Activated CD8-positive, alpha-beta memory T cell treated with anti-CD3 and anti-CD28 coated beads for 4 hours (primary cell): Measurements from ENCODE around the gene RUFY1.
"Not testable (repeated sequence)": the region's sequence is repeated elsewhere in the genome, so short reads cannot be mapped to it uniquely, and the experiment has no call there.

Experiments used
- DNase-seq, 2 donors: peaks; one replicate each; pipeline ENCODE4 v3.0.0-alpha.2; 2020; ENCODE audit warnings: low read depth in 2 of 2

Gene RUFY1

GRCh38 chr5:179621551-179622214 lies 71.3 kb downstream of the RUFY1 start:
- DNase-seq: no peak

DNA sequence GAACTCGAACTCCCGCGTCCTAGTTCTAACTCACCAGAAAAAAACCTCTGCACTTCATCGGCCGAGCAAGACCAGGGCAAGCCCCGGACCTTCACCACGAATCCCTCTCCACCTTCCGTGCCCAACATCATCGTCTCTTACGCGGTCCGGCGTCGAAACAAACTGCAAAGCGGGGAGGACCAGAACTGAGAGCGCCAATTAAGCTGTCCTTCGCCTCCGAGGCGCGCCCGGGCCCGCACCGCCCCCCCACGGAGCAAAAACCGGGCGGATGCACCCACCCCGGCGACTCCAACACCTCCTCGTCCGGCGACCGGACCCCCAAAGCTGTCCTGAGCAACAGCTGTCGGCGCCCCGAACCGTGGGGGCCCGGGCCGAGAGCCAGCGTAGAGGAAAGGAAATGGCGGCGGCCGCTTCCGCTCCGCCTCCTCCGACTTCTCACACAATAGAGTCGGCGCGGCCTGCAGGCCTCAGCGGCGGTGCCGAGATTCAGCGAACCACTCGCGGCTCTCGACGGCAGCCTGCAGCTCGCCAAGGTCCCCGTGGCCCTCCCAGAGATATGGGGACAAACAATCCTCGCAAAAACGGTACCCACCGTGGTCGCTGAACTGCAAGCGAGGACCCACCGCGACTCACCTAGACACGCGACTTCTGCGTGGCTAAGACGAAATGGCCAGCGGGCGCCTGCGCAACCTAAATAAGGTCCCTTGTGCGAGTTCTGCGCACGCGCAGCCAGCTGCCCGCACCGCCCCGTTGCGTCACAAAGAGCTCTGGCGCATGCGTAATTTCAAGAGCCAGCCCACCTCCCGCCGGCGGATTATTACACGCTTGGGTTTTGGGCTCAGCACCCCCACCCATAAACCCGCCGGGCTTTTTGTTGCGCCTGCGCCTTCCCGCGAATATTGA lies 72.9 kb downstream of the RUFY1 start, which contains the start of gene HNRNPH1:
Gene HNRNPH1 (minus strand): TSS at position 669 of the 903 bp plus-strand sequence. CDS start 538 bp downstream, at position 131.
- peak; percentile 97 to 99 for DNase-seq

DNA sequence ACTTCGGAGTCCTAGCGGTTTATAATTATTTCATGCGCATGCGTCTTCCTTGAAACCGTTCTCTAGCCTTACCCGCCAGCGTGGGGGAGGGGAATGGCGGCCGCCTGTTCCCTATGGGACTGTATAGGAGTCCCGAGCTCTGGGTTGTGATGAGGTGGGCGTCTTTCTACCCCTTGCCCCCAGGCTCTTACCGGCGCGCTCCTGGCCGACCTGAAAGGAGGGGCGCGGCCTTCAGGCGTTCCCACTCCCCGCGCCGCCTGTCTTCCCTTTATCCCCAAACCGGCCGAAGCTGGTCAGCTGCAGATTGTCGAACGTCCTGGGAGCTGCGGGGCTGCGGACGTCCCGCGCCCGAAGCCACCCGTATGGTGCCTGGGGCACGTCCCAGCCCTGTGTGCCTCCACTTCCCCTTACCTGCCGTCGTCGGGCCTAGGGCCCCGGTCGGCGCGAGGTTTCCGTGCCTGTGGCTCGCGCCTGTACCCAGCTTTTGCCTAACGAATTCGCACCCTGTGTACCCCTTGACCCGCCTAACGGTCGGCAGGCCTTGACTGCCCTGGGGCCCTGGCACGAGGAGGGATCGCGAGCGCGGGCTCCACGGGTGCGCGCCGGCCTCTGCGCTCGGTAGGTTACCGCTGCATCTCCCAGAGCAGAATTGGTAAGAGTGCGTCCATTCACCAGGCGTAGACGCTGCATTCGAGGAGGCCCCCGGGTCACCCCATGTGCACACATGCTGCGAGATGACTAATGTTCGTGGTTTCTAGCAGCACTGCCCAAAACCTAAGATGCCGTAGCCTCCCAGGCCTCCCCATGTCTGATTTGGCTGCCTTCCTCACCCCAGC lies 73.8 kb downstream of the RUFY1 start:
- DNase-seq: peak; percentile 19 to 20

GRCh38 chr5:179624841-179625271 lies 74.5 kb downstream of the RUFY1 start:
- DNase-seq: no peak

DNA sequence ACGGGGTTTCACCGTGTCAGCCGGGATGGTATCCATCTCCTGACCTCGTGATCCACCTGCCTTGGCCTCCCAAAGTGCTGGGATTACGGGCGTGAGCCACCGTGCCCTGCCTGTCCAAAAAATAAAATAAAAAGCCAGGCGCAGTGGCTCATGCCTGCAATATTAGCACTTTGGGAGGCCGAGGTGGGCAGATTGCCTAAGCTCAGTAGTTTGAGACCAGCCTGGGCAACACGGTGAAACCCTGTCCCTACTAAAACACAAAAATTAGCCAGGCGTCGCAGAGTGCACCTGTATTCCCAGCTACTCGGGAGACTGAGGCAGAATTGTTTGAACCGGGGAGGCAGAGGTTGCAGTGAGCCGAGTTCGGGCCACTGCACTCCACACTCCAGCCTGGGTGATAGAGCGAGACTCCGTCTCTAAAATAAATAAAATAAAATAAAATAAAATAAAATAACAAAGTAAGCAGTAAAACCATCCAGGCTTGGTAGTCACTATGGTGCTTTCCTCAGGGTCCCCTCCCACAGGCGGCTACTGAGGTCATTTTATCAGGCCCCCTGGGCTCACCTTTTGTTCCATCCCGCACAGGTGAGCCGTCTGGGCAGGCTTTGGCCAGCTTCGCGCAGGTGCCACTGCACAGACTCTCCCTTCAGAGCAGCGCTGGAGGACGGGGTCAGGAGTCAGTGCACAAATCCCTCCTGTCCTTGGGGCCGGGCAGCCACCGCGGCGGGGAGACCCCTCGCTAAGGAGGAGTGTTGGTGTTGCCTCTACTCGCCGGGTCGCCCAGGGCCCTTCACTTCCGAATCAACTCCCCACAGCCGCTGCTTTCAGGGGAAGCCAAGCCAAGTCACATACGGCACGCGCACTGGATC lies 83.4 kb downstream of the RUFY1 start:
- DNase-seq: not testable (repeated sequence)

DNA sequence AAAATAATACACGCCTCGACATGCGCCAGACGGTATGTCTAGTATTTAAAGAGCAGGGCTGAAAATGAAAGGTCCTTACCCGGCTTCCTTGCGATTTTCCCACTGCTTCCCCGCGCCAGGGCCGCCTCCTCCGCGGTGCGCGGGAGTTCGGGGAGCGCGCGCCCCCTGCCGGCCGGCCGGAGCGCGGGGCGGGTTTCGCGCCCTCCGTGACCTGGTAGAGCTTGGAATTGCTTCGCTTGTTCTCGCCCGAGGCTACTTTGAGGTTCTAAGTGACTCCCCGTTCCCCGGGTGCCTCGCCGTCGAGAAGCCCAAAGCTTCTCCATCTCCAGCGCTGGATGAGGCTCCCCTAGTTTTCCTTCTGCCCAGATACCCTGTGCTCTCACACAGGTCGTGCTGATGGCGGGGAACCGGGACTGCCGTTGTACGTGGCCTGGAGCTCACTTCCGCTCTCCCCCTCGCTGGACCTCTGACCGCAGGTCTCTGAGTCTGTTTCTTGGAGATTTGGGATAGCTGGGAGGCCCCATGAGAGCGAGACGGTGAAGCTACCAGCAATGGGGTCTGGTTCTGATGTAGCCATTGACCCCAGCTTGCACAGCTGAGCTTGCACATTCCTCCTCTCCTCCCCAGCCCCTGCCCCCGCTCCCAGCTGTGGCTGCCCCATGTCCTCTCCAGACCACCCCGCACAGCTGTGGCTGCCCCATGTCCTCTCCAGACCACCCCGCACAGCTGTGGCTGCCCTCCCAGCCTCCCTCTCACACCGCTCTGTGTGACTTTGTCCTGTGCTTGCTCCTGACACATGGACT lies 84.2 kb downstream of the RUFY1 start:
- not testable (repeated sequence) for DNase-seq

GRCh38 chr5:179639296-179639695 lies 88.9 kb downstream of the RUFY1 start:
- not testable (repeated sequence) for DNase-seq

- not testable (repeated sequence) for DNase-seq
Measured at GRCh38 chr5:179641745-179642144, 91.4 kb downstream of the RUFY1 start.

GRCh38 chr5:179642626-179643025 lies 92.3 kb downstream of the RUFY1 start:
- DNase-seq: not testable (repeated sequence)

DNA sequence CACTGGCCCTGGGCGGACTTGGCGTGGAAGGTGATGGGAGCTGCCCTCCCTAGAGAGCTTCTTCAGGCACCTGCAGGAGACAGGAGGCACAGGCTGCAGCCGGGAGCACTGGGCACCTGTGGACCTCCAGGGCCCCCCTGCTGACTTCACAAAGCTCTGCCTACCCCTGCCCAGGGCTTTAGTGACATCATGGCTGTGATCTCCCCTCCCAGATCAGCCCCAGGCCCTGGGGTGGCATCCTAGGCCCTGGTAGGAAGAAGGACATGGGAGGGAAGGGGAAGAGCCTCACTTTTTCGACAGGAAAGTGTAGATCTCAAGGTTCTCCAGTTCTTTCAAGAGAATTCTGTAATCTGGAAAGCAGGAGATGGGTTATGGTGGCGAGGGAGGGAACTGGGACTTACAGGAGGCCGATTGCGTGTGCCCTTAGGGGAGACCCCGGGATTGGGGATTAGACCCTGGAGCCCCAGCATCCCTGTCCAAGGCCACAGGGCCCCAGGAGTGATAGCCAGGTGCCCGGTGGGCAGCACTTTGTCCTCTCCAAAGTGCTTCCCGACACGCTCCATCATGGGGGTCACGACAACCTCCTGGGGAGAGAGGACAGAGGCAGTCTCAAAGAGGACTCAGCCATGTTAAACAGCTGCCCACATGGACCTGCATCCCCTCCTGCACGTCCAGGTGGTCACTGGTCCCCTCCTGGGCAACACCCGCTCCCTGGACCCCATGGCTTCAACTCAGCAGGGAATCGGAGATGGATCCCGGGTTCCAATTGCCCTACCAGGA lies 93.0 kb downstream of the RUFY1 start:
- DNase-seq: not testable (repeated sequence)

DNA sequence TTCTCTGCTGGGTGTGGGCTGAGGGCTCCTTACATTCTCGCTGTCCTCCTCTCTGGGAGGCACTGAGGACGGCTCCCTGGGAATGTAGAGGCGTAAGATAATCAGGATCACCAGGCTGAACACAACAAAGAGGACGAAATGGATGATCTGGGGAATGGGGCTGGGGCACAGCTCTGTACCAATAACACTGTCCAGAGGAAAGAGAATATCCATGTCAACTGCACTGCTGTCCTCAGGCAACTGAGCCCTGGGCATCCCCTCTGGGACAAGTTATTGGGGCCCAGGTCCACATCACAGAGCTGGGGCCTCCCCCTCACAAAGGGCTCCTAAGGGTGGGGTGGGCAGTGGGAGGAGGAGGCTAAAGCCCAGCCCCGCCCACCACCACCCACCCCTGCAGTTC lies 94.4 kb downstream of the RUFY1 start:
- not testable (repeated sequence) for DNase-seq

GRCh38 chr5:179648410-179648809 lies 98.1 kb downstream of the RUFY1 start:
- DNase-seq: no peak

DNA sequence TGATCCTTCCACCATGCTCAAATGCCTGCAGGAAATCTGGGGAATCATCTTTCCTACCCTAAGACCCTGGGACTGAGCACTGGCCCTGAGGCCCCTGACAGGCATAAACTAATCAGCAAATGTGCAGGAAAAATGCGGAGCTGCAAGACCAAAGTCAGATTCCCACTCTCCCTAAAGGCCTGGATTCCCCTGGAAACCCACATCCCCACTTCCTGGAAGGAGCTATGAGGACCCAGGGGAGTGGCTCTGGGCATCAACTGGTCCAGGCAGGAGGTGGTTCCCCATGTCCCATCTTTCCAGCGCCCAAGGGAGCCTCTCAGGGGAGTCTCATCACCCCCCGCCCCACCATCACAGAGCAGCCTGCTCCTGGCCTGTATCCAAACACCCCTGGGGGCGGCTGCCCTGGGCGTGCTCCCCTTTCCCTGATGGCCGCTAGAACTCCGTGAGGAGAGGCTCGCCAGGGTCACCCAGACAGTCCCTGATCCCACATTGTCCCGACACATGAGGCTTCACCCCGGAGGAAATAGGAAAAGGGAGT lies 98.9 kb downstream of the RUFY1 start:
- not testable (repeated sequence) for DNase-seq

GRCh38 chr5:179650245-179650644 lies 99.9 kb downstream of the RUFY1 start:
- not testable (repeated sequence) for DNase-seq

GRCh38 chr5:179653135-179653534 lies 102.8 kb downstream of the RUFY1 start:
- not testable (repeated sequence) for DNase-seq

- DNase-seq: not testable (repeated sequence)
Measured at GRCh38 chr5:179657302-179658178, 107.2 kb downstream of the RUFY1 start.

DNA sequence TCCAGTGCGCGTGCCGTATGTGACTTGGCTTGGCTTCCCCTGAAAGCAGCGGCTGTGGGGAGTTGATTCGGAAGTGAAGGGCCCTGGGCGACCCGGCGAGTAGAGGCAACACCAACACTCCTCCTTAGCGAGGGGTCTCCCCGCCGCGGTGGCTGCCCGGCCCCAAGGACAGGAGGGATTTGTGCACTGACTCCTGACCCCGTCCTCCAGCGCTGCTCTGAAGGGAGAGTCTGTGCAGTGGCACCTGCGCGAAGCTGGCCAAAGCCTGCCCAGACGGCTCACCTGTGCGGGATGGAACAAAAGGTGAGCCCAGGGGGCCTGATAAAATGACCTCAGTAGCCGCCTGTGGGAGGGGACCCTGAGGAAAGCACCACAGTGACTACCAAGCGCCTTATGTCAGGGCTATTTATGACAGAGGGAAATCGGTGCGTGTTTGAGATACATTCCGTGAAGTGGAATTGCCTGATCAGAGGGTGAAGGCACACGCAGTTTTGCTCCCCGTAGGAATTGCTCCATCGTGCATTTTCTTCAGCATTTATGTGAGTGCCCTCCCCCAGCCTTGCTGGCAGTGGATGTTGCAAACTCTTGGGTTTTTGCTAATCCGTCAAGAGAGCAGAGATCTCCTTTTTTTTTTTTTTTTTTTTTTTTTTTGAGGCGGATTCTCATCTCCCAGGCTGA lies 108.0 kb downstream of the RUFY1 start:
- DNase-seq: not testable (repeated sequence)
